ENCODE data around the gene SHROOM3.

SHROOM3 gene

GRCh38 chr4:76458825-76459224, 23.8 kb downstream of the SHROOM3 start:
- no peaks in the 10 kb centered on the region for H3K36me3 Mint-ChIP-seq (ENCODE audit: low read depth)
- DNase-seq, result no peak
- H3K4me3 Mint-ChIP-seq, result no peak overlapping the region
- peaks cover 17% of the 10 kb centered on the region for H3K27me3 Mint-ChIP-seq
- peaks cover 7% of the 10 kb centered on the region for H3K9me3 Mint-ChIP-seq
- H3K27ac Mint-ChIP-seq, result no peak overlapping the region
- H3K4me1 Mint-ChIP-seq (ENCODE audit: low read depth), result no peaks in the 10 kb centered on the region

GRCh38 chr4:76459291-76459723, 24.3 kb downstream of the SHROOM3 start:
- no peaks in the 10 kb centered on the region for H3K36me3 Mint-ChIP-seq (ENCODE audit: low read depth)
- peaks cover 8% of the 10 kb centered on the region for H3K9me3 Mint-ChIP-seq
- H3K4me1 Mint-ChIP-seq (ENCODE audit: low read depth), result no peaks in the 10 kb centered on the region
- H3K27me3 Mint-ChIP-seq, result peaks cover 14% of the 10 kb centered on the region
- H3K27ac Mint-ChIP-seq, result no peak overlapping the region
- no peak overlapping the region for H3K4me3 Mint-ChIP-seq
- no peak for DNase-seq

GRCh38 chr4:76463568-76463967, 28.5 kb downstream of the SHROOM3 start:
- no peaks in the 10 kb centered on the region for H3K4me1 Mint-ChIP-seq (ENCODE audit: low read depth)
- no peak for DNase-seq
- H3K9me3 Mint-ChIP-seq, result peaks cover 13% of the 10 kb centered on the region
- H3K36me3 Mint-ChIP-seq (ENCODE audit: low read depth), result no peaks in the 10 kb centered on the region
- H3K4me3 Mint-ChIP-seq, result no peak overlapping the region
- H3K27ac Mint-ChIP-seq, result no peak overlapping the region
- H3K27me3 Mint-ChIP-seq, result no peaks in the 10 kb centered on the region

GRCh38 chr4:76470064-76470463, 35.0 kb downstream of the SHROOM3 start:
- no peak for DNase-seq
- H3K27ac Mint-ChIP-seq, result no peak overlapping the region
- no peaks in the 10 kb centered on the region for H3K36me3 Mint-ChIP-seq (ENCODE audit: low read depth)
- H3K27me3 Mint-ChIP-seq, result no peaks in the 10 kb centered on the region
- no peak overlapping the region for H3K4me3 Mint-ChIP-seq
- H3K9me3 Mint-ChIP-seq, result no peaks in the 10 kb centered on the region
- H3K4me1 Mint-ChIP-seq (ENCODE audit: low read depth), result no peaks in the 10 kb centered on the region

GRCh38 chr4:76470532-76470931, 35.5 kb downstream of the SHROOM3 start:
- no peaks in the 10 kb centered on the region for H3K27me3 Mint-ChIP-seq
- no peak for DNase-seq
- H3K4me3 Mint-ChIP-seq, result no peak overlapping the region
- H3K4me1 Mint-ChIP-seq (ENCODE audit: low read depth), result no peaks in the 10 kb centered on the region
- no peak overlapping the region for H3K27ac Mint-ChIP-seq
- H3K36me3 Mint-ChIP-seq (ENCODE audit: low read depth), result no peaks in the 10 kb centered on the region
- no peaks in the 10 kb centered on the region for H3K9me3 Mint-ChIP-seq

- no peak for DNase-seq
- H3K36me3 Mint-ChIP-seq (ENCODE audit: low read depth), result no peaks in the 10 kb centered on the region
- H3K27me3 Mint-ChIP-seq, result peaks cover 30% of the 10 kb centered on the region
- H3K4me3 Mint-ChIP-seq, result no peak overlapping the region
- no peaks in the 10 kb centered on the region for H3K4me1 Mint-ChIP-seq (ENCODE audit: low read depth)
- H3K9me3 Mint-ChIP-seq, result peaks cover 7% of the 10 kb centered on the region
- no peak overlapping the region for H3K27ac Mint-ChIP-seq
Measured at GRCh38 chr4:76476571-76476970, 41.5 kb downstream of the SHROOM3 start.

GRCh38 chr4:76484654-76485053, 49.6 kb downstream of the SHROOM3 start:
- H3K9me3 Mint-ChIP-seq, result peaks cover 5% of the 10 kb centered on the region
- H3K36me3 Mint-ChIP-seq (ENCODE audit: low read depth), result no peaks in the 10 kb centered on the region
- H3K27ac Mint-ChIP-seq, result no peak overlapping the region
- DNase-seq, result no peak
- H3K27me3 Mint-ChIP-seq, result peaks cover 18% of the 10 kb centered on the region
- H3K4me1 Mint-ChIP-seq (ENCODE audit: low read depth), result peaks cover under 1% of the 10 kb centered on the region
- no peak overlapping the region for H3K4me3 Mint-ChIP-seq

- H3K27ac Mint-ChIP-seq, result no peak overlapping the region
- H3K36me3 Mint-ChIP-seq (ENCODE audit: low read depth), result no peaks in the 10 kb centered on the region
- peaks cover 15% of the 10 kb centered on the region for H3K27me3 Mint-ChIP-seq
- peaks cover 4% of the 10 kb centered on the region for H3K9me3 Mint-ChIP-seq
- DNase-seq, result no peak
- no peak overlapping the region for H3K4me3 Mint-ChIP-seq
- peaks cover 1% of the 10 kb centered on the region for H3K4me1 Mint-ChIP-seq (ENCODE audit: low read depth)
Measured at GRCh38 chr4:76485450-76485849, 50.4 kb downstream of the SHROOM3 start.

- peaks cover 10% of the 10 kb centered on the region for H3K27me3 Mint-ChIP-seq
- DNase-seq, result no peak
- H3K9me3 Mint-ChIP-seq, result no peaks in the 10 kb centered on the region
- H3K36me3 Mint-ChIP-seq (ENCODE audit: low read depth), result no peaks in the 10 kb centered on the region
- H3K4me3 Mint-ChIP-seq, result no peak overlapping the region
- H3K27ac Mint-ChIP-seq, result no peak overlapping the region
- peaks cover 1% of the 10 kb centered on the region for H3K4me1 Mint-ChIP-seq (ENCODE audit: low read depth)
Measured at GRCh38 chr4:76486588-76487276, 51.7 kb downstream of the SHROOM3 start.

GRCh38 chr4:76487621-76488020, 52.6 kb downstream of the SHROOM3 start:
- H3K27ac Mint-ChIP-seq, result no peak overlapping the region
- peaks cover 1% of the 10 kb centered on the region for H3K4me1 Mint-ChIP-seq (ENCODE audit: low read depth)
- DNase-seq, result no peak
- no peaks in the 10 kb centered on the region for H3K9me3 Mint-ChIP-seq
- H3K27me3 Mint-ChIP-seq, result peaks cover 10% of the 10 kb centered on the region
- no peak overlapping the region for H3K4me3 Mint-ChIP-seq
- no peaks in the 10 kb centered on the region for H3K36me3 Mint-ChIP-seq (ENCODE audit: low read depth)

GRCh38 chr4:76488455-76488854, 53.4 kb downstream of the SHROOM3 start:
- Mint-ChIP-seq H3K27ac (no peak overlapping the region), H3K27me3 (peaks cover 13% of the 10 kb centered on the region), H3K4me3 (no peak overlapping the region), H3K36me3 (ENCODE audit: low read depth) (no peaks in the 10 kb centered on the region), H3K9me3 (no peaks in the 10 kb centered on the region), H3K4me1 (ENCODE audit: low read depth) (peaks cover 1% of the 10 kb centered on the region)
- DNase-seq, result no peak

GRCh38 chr4:76488888-76489685, 54.1 kb downstream of the SHROOM3 start:
- Mint-ChIP-seq H3K27me3 (peaks cover 14% of the 10 kb centered on the region), H3K4me1 (ENCODE audit: low read depth) (peaks cover 1% of the 10 kb centered on the region), H3K27ac (no peak overlapping the region), H3K4me3 (no peak overlapping the region), H3K9me3 (no peaks in the 10 kb centered on the region), H3K36me3 (ENCODE audit: low read depth) (no peaks in the 10 kb centered on the region)
- DNase-seq, result no peak

- Mint-ChIP-seq H3K9me3 (no peaks in the 10 kb centered on the region), H3K4me1 (ENCODE audit: low read depth) (peaks cover 1% of the 10 kb centered on the region), H3K27me3 (peaks cover 14% of the 10 kb centered on the region), H3K36me3 (ENCODE audit: low read depth) (no peaks in the 10 kb centered on the region), H3K27ac (no peak overlapping the region), H3K4me3 (no peak overlapping the region)
- no peak for DNase-seq
Measured at GRCh38 chr4:76489686-76490161, 54.7 kb downstream of the SHROOM3 start.

- H3K9me3 Mint-ChIP-seq, result no peaks in the 10 kb centered on the region
- no peaks in the 10 kb centered on the region for H3K36me3 Mint-ChIP-seq (ENCODE audit: low read depth)
- peaks cover 9% of the 10 kb centered on the region for H3K27me3 Mint-ChIP-seq
- no peak overlapping the region for H3K27ac Mint-ChIP-seq
- no peak for DNase-seq
- H3K4me3 Mint-ChIP-seq, result no peak overlapping the region
- H3K4me1 Mint-ChIP-seq (ENCODE audit: low read depth), result peaks cover 1% of the 10 kb centered on the region
Measured at GRCh38 chr4:76492055-76492454, 57.0 kb downstream of the SHROOM3 start.

- Mint-ChIP-seq H3K4me3 (no peak overlapping the region), H3K9me3 (no peaks in the 10 kb centered on the region), H3K4me1 (ENCODE audit: low read depth) (peaks cover 1% of the 10 kb centered on the region), H3K27ac (no peak overlapping the region), H3K36me3 (ENCODE audit: low read depth) (no peaks in the 10 kb centered on the region), H3K27me3 (peaks cover 9% of the 10 kb centered on the region)
- DNase-seq, result no peak
Measured at GRCh38 chr4:76494243-76494642, 59.2 kb downstream of the SHROOM3 start.

All from activated T-cell treated with anti-CD3 and anti-CD28 coated beads, Interleukin-2, amount 50 U/mL, for 24 hours (primary cell).